HEK293T (cell line): ENCODE measurements around the gene PRND.

Source experiments
- CTCF ChIA-PET: fragments of 350-600 bp; formaldehyde crosslinking; extraction: SDS; loops from one replicate; lab custom pipeline; 2021; ENCODE audit warnings: antibody characterized with exemption, inconsistent platforms; lab: Yijun Ruan, JAX
- POLR2A ChIA-PET: fragments of 350-600 bp; formaldehyde crosslinking; extraction: SDS; loops from one replicate; lab custom pipeline; 2020; ENCODE audit warnings: antibody characterized with exemption, inconsistent platforms; lab: Yijun Ruan, JAX
- DNase-seq: peaks from one replicate; pipeline ENCODE4 v3.0.0; 2012; ENCODE audit warnings: mixed read lengths; ENCODE audit errors: extremely low spot score
- ARNT ChIP-seq: fragments of 450-650 bp; IDR thresholded peaks from 2 replicates; pipeline ENCODE4 v1.6.1; 2017; ENCODE audit warnings: mild to moderate bottlenecking
- BHLHE40 ChIP-seq: fragments of 450-650 bp; IDR thresholded peaks from 2 replicates; pipeline ENCODE4 v1.6.1; 2016; ENCODE audit warnings: mild to moderate bottlenecking, moderate library complexity, borderline replicate concordance
- CTBP1 ChIP-seq: fragments of 450-650 bp; IDR thresholded peaks from 2 replicates; pipeline ENCODE4 v1.6.1; 2016; ENCODE audit warnings: borderline replicate concordance
- ELF4 ChIP-seq: fragments of 450-650 bp; IDR thresholded peaks from 2 replicates; pipeline ENCODE4 v1.6.1; 2017; ENCODE audit warnings: antibody characterized with exemption
- FOXA1 ChIP-seq: fragments of 450-650 bp; IDR thresholded peaks from 2 replicates; pipeline ENCODE4 v1.6.1; 2016; ENCODE audit warnings: mild to moderate bottlenecking
- FOXK2 ChIP-seq: fragments of 450-650 bp; IDR thresholded peaks from 2 replicates; pipeline ENCODE4 v1.6.1; 2016; ENCODE audit warnings: mild to moderate bottlenecking
- FOXM1 ChIP-seq: fragments of 450-650 bp; IDR thresholded peaks from 2 replicates; pipeline ENCODE4 v1.6.1; 2017; ENCODE audit warnings: mild to moderate bottlenecking, borderline replicate concordance
- HDGF ChIP-seq: fragments of 450-650 bp; IDR thresholded peaks from 2 replicates; pipeline ENCODE4 v1.6.1; 2017; ENCODE audit warnings: antibody characterized with exemption, borderline replicate concordance
- L3MBTL2 ChIP-seq: fragments of 450-650 bp; conservative IDR thresholded peaks from 2 replicates; pipeline ENCODE4 v1.6.1; 2016; ENCODE audit warnings: mild to moderate bottlenecking
- LEF1 ChIP-seq: fragments of 450-650 bp; IDR thresholded peaks from 2 replicates; pipeline ENCODE4 v1.6.1; 2017; ENCODE audit warnings: mild to moderate bottlenecking, borderline replicate concordance
- NFRKB ChIP-seq: fragments of 450-650 bp; IDR thresholded peaks from 2 replicates; pipeline ENCODE4 v1.6.1; 2016; ENCODE audit warnings: mild to moderate bottlenecking, moderate library complexity
- SP1 ChIP-seq: fragments of 450-650 bp; IDR thresholded peaks from 2 replicates; pipeline ENCODE4 v1.6.1; 2017
- SUZ12 ChIP-seq: fragments of 450-650 bp; IDR thresholded peaks from 2 replicates; pipeline ENCODE4 v1.6.1; 2016; ENCODE audit warnings: mild to moderate bottlenecking
- TARDBP ChIP-seq: fragments of 450-650 bp; IDR thresholded peaks from 2 replicates; pipeline ENCODE4 v1.6.1; 2016
- ZNF384 ChIP-seq: fragments of 450-650 bp; IDR thresholded peaks from 2 replicates; pipeline ENCODE4 v1.6.1; 2016
- TF ChIP-seq, protein P1 (sequence below): fragments of 450-650 bp; IDR thresholded peaks from 2 replicates; pipeline ENCODE4 v1.6.1; 2016

The PRND gene

GRCh38 chr20:4763723-4764510 lies 42.2 kb downstream of the PRND start:
- ChIA-PET POLR2A (no interaction called here), CTCF (no interaction called here)

GRCh38 chr20:4764805-4765204 lies 43.1 kb downstream of the PRND start:
- no peak for TF ChIP-seq BHLHE40
- no peak for TF ChIP-seq SUZ12
- no peak for TF ChIP-seq ZNF384
- TF ChIP-seq LEF1 = no peak
- TF ChIP-seq ARNT = no peak
- no peak for TF ChIP-seq NFRKB
- no peak for TF ChIP-seq L3MBTL2
- TF ChIP-seq HDGF = no peak
- no peak for TF ChIP-seq FOXK2
- TF ChIP-seq, protein P1, sequence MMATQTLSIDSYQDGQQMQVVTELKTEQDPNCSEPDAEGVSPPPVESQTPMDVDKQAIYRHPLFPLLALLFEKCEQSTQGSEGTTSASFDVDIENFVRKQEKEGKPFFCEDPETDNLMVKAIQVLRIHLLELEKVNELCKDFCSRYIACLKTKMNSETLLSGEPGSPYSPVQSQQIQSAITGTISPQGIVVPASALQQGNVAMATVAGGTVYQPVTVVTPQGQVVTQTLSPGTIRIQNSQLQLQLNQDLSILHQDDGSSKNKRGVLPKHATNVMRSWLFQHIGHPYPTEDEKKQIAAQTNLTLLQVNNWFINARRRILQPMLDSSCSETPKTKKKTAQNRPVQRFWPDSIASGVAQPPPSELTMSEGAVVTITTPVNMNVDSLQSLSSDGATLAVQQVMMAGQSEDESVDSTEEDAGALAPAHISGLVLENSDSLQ = no peak
- no peak for TF ChIP-seq FOXM1
- TF ChIP-seq CTBP1 = no peak
- TF ChIP-seq FOXA1 = no peak
- TF ChIP-seq TARDBP = no peak
- no peak for TF ChIP-seq ELF4
- TF ChIP-seq SP1 = no peak
- no peak for DNase-seq
- ChIA-PET CTCF (no interaction called here), POLR2A (no interaction called here)

More at GRCh38 chr20:4763723-4764510, 42.2 kb downstream of the PRND start:
- no peak for DNase-seq
- TF ChIP-seq ZNF384 = no peak
- TF ChIP-seq NFRKB = no peak
- TF ChIP-seq FOXA1 = no peak
- TF ChIP-seq, protein P1 = no peak
- no peak for TF ChIP-seq BHLHE40
- no peak for TF ChIP-seq FOXM1
- no peak for TF ChIP-seq FOXK2
- TF ChIP-seq SP1 = no peak
- no peak for TF ChIP-seq SUZ12
- TF ChIP-seq ELF4 = no peak

GRCh38 chr20:4765681-4766080 lies 44.0 kb downstream of the PRND start:
- ChIA-PET CTCF (no interaction called here), POLR2A (no interaction called here)
- no peak for TF ChIP-seq ELF4
- no peak for TF ChIP-seq FOXA1
- no peak for TF ChIP-seq L3MBTL2
- no peak for TF ChIP-seq LEF1
- TF ChIP-seq NFRKB = no peak
- no peak for TF ChIP-seq SUZ12
- TF ChIP-seq CTBP1 = no peak
- no peak for TF ChIP-seq ZNF384
- no peak for TF ChIP-seq HDGF
- TF ChIP-seq, protein P1 = no peak
- TF ChIP-seq FOXK2 = no peak
- TF ChIP-seq FOXM1 = no peak
- TF ChIP-seq BHLHE40 = no peak
- TF ChIP-seq TARDBP = no peak
- no peak for TF ChIP-seq SP1
- no peak for TF ChIP-seq ARNT
- DNase-seq = no peak

DNA sequence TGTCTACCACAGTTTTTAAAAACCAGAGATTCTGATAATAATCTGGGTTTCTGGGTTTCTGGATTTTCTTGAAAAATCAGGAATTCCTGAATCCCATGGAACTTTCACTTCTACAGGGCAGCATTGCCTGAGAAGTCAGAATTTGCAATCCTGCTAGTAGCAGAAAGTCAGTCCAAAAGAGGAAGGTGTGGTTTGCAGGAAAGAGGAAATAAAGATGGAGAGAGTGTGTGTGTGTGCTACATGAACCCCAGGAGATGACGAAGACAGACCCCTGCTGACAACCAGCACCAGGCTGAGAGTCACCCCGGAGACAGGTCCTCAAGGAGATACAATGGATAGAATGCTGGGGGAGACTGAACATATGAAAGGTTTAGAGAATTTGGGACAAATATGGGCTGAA lies 44.9 kb downstream of the PRND start:
- TF ChIP-seq SUZ12 (no peak), BHLHE40 (no peak), TARDBP (no peak), HDGF (no peak), ZNF384 (no peak), L3MBTL2 (no peak), ARNT (no peak), SP1 (no peak)
- CTCF ChIA-PET = no interaction called here
- no peak for DNase-seq
- POLR2A ChIA-PET = no interaction called here

DNA sequence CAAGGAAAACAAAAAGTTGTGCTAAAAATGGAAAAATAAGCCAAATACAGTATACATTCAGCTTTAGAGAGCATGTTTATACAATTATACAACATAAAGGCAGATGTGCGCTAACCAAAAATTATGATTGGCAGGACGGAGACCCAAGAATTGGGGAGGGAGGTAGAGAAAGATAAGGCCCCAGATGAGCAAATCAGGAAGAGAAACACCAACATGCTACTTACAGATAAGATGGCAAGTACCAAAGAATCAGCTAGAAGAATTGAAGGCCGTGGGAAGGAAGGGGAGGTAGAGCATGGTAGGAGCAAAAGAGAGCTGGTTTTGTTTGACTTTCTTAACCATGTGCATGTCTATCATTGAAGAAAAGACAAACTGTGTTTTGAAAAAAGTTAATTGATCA lies 45.4 kb downstream of the PRND start:
- CTCF ChIA-PET = no interaction called here
- TF ChIP-seq ELF4 = no peak
- no peak for TF ChIP-seq FOXK2
- TF ChIP-seq ARNT = no peak
- TF ChIP-seq L3MBTL2 = no peak
- TF ChIP-seq ZNF384 = no peak
- no peak for TF ChIP-seq HDGF
- no peak for TF ChIP-seq NFRKB
- TF ChIP-seq LEF1 = no peak
- TF ChIP-seq BHLHE40 = no peak
- TF ChIP-seq FOXM1 = no peak
- TF ChIP-seq TARDBP = no peak
- TF ChIP-seq FOXA1 = no peak
- TF ChIP-seq, protein P1 = no peak
- TF ChIP-seq SUZ12 = no peak
- no peak for TF ChIP-seq CTBP1
- no peak for TF ChIP-seq SP1
- POLR2A ChIA-PET = no interaction called here
- no peak for DNase-seq
